Ramos (cell line): ENCODE data around the gene NCOR2.

Source experiments
- in situ Hi-C: fragments of 300-500 bp; cut with MboI; formaldehyde crosslinking; loops from one replicate; pipeline ENCODE4 v1.14.3; 2022; ENCODE audit warnings: low sequenced_read_pairs; ENCODE audit not compliant: unreplicated experiment

NCOR2 gene

GRCh38 chr12:124578854-124579253 is 11.4 kb upstream of the NCOR2 start:
- in situ Hi-C loops: no loop called here

- in situ Hi-C loops: no loop called here
Observed at GRCh38 chr12:124578445-124578844, 11.0 kb upstream of the NCOR2 start.

- in situ Hi-C loops: no loop called here
Observed at GRCh38 chr12:124577986-124578385, 10.6 kb upstream of the NCOR2 start.

- in situ Hi-C loops: no loop called here
Observed at GRCh38 chr12:124577374-124577773, 10.0 kb upstream of the NCOR2 start.

- in situ Hi-C loops: no loop called here
Observed at GRCh38 chr12:124576061-124576650, 8.7 kb upstream of the NCOR2 start.

GRCh38 chr12:124573839-124574786 is 6.7 kb upstream of the NCOR2 start:
- in situ Hi-C loops: no loop called here

- in situ Hi-C loops: no loop called here
Observed at GRCh38 chr12:124571556-124571955, 4.1 kb upstream of the NCOR2 start.

- in situ Hi-C loops: no loop called here
Observed at GRCh38 chr12:124570810-124571209, 3.4 kb upstream of the NCOR2 start.

- in situ Hi-C loops: no loop called here
Observed at GRCh38 chr12:124569375-124570148, 2.1 kb upstream of the NCOR2 start.

GRCh38 chr12:124568431-124569374 is 1.3 kb upstream of the NCOR2 start:
- in situ Hi-C loops: no loop called here

GRCh38 chr12:124567673-124568373 is 411 bp upstream of the NCOR2 start:
- in situ Hi-C loops: no loop called here

GRCh38 chr12:124566161-124566996 is 1.0 kb downstream of the NCOR2 start:
- in situ Hi-C loops: no loop called here

- in situ Hi-C loops: no loop called here
Observed at GRCh38 chr12:124565656-124566160, 1.7 kb downstream of the NCOR2 start.

- in situ Hi-C loops: no loop called here
Observed at GRCh38 chr12:124564971-124565491, 2.4 kb downstream of the NCOR2 start.

- in situ Hi-C loops: no loop called here
Observed at GRCh38 chr12:124564232-124564958, 3.0 kb downstream of the NCOR2 start.

- in situ Hi-C loops: no loop called here
Observed at GRCh38 chr12:124563809-124564208, 3.6 kb downstream of the NCOR2 start.

- in situ Hi-C loops: no loop called here
Observed at GRCh38 chr12:124563401-124563800, 4.0 kb downstream of the NCOR2 start.
